Thyroid gland (tissue), 4 donors: ENCODE measurements around the gene MBL2. TPM values are rescaled to one million over a fixed set of nuclear protein-coding genes. Genes with fewer than 3 reads are reported as not detected.

ENCODE experiments used
- DNase-seq, 2 donors: peaks; one replicate each; pipeline ENCODE4 v3.0.0-alpha.2; 2019
- H3K27ac ChIP-seq, 3 donors: fragments of 200-600 bp; sonication (generic); 1 replicate in 2 of 3; 2 replicates in 1 of 3; pipeline ENCODE4 v1.5.1; 2016 to 2019; ENCODE audit warnings: mild to moderate bottlenecking in 1 of 3, moderate library complexity in 1 of 3
- H3K27me3 ChIP-seq: fragments of 200-600 bp; sonication (generic); one replicate; pipeline ENCODE4 v1.5.1; 2019
- H3K36me3 ChIP-seq, 2 donors: fragments of 200-600 bp; sonication (generic); one replicate each; pipeline ENCODE4 v1.5.1; 2016 to 2019
- H3K4me1 ChIP-seq, 2 donors: fragments of 200-600 bp; sonication (generic); one replicate each; pipeline ENCODE4 v1.5.1; 2017 to 2019
- H3K4me3 ChIP-seq, 3 donors: fragments of 200-600 bp; sonication (generic); replicated peaks in 1 of 3; 1 replicate in 2 of 3; 2 replicates in 1 of 3; pipeline ENCODE4 v1.5.1; 2016; ENCODE audit warnings: mild to moderate bottlenecking in 1 of 3
- H3K9me3 ChIP-seq: fragments of 200-600 bp; sonication (generic); one replicate; pipeline ENCODE4 v1.5.1; 2017
- POLR2A ChIP-seq, 2 donors: fragments of 450-650 bp; IDR thresholded peaks; one replicate each; pipeline ENCODE4 v1.6.1; 2017; ENCODE audit warnings: antibody characterized with exemption in 2 of 2, mild to moderate bottlenecking in 2 of 2, moderate library complexity in 1 of 2
- WGBS, 2 donors: methylation state at CpG; one replicate each; pipeline ENCODE4 v1.1.5; 2017; 5-methylcytosine and 5-hydroxymethylcytosine counted together
- intact Hi-C: fragments of 100-400 bp; cut with DNase I; formaldehyde crosslinking; loops from one replicate; pipeline ENCODE4 v1.15.1; 2023
- total RNA-seq, 4 donors: library from RNA; depleted of rRNA; stranded (reverse); fragments of >200 nt; gene quantifications; one replicate each; pipeline ENCODE4 v1.2.3, GENCODE V29; 2016
- TF ChIP-seq, protein P1 (sequence below), 6 experiments: fragments of 200-600 bp in 3 of 6; fragments of 450-650 bp in 3 of 6; sonication (generic) in 3 of 6; IDR thresholded peaks; one replicate each; pipeline ENCODE4 v1.5.1; 2016 to 2019; ENCODE audit warnings: antibody characterized with exemption in 6 of 6, mild to moderate bottlenecking in 2 of 6, inconsistent platforms in 1 of 6, moderate library complexity in 1 of 6

Gene MBL2
- total RNA-seq, 4 donors from 2014 or later = not detected

GRCh38 chr10:52750629-52751028, 22.0 kb downstream of the MBL2 start:
- WGBS, 2 donors = 76 to 85% methylated on average over 1 of the region's 1 CpG
- no peak overlapping the region for H3K27ac ChIP-seq
- H3K36me3 ChIP-seq = no peaks in the 10 kb centered on the region
- intact Hi-C loops = no loop called here
- DNase-seq = no peak
- H3K27me3 ChIP-seq = no peaks in the 10 kb centered on the region
- H3K9me3 ChIP-seq = no peaks in the 10 kb centered on the region
- no peaks in the 10 kb centered on the region for H3K4me1 ChIP-seq
- TF ChIP-seq POLR2A (IDR thresholded peaks at IDR 0.05) = no peak
- TF ChIP-seq, protein P1, sequence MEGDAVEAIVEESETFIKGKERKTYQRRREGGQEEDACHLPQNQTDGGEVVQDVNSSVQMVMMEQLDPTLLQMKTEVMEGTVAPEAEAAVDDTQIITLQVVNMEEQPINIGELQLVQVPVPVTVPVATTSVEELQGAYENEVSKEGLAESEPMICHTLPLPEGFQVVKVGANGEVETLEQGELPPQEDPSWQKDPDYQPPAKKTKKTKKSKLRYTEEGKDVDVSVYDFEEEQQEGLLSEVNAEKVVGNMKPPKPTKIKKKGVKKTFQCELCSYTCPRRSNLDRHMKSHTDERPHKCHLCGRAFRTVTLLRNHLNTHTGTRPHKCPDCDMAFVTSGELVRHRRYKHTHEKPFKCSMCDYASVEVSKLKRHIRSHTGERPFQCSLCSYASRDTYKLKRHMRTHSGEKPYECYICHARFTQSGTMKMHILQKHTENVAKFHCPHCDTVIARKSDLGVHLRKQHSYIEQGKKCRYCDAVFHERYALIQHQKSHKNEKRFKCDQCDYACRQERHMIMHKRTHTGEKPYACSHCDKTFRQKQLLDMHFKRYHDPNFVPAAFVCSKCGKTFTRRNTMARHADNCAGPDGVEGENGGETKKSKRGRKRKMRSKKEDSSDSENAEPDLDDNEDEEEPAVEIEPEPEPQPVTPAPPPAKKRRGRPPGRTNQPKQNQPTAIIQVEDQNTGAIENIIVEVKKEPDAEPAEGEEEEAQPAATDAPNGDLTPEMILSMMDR (IDR thresholded peaks at IDR 0.05) = no peak
- no peak overlapping the region for H3K4me3 ChIP-seq

DNA sequence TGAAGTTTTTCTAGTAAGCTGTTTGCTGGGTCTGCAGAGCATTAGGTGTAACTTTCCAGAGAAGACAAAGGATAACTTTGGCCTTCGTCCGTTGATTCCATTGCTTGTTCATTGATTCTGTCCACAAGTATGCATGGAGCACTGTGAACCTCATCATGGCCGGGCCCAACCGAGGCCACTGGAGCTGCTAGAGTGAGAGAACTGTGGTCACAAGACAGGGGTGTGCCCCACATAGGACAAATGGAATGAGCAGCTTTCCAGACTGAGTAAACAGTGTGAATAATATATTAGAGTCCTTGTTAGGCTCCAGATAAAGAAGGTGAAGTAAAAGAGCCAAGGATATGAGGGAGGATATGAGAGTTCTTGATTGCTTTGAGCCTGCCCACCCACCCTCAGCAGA, 24.9 kb downstream of the MBL2 start:
- Histone ChIP-seq H3K36me3 (no peaks in the 10 kb centered on the region), H3K4me3 (no peak overlapping the region), H3K4me1 (no peaks in the 10 kb centered on the region), H3K27ac (no peak overlapping the region), H3K27me3 (no peaks in the 10 kb centered on the region), H3K9me3 (no peaks in the 10 kb centered on the region)
- DNase-seq = no peak
- TF ChIP-seq, protein P1 (IDR thresholded peaks at IDR 0.05) = no peak
- TF ChIP-seq POLR2A (IDR thresholded peaks at IDR 0.05) = no peak
- intact Hi-C loops = no loop called here
- 88 to 93% methylated on average over 4 of the region's 4 CpGs for WGBS, 2 donors

- Histone ChIP-seq H3K4me3 (no peak overlapping the region), H3K9me3 (no peaks in the 10 kb centered on the region), H3K27me3 (no peaks in the 10 kb centered on the region), H3K4me1 (no peaks in the 10 kb centered on the region), H3K27ac (no peak overlapping the region), H3K36me3 (no peaks in the 10 kb centered on the region)
- DNase-seq = no peak
- intact Hi-C loops = no loop called here
- WGBS, 2 donors = 59 to 96% methylated on average over 5 of the region's 5 CpGs
- no peak for TF ChIP-seq POLR2A (IDR thresholded peaks at IDR 0.05)
- TF ChIP-seq, protein P1 (IDR thresholded peaks at IDR 0.05) = no peak
Measured at GRCh38 chr10:52746169-52746568, 26.4 kb downstream of the MBL2 start.

GRCh38 chr10:52744057-52744805, 28.4 kb downstream of the MBL2 start:
- H3K36me3 ChIP-seq = no peaks in the 10 kb centered on the region
- H3K9me3 ChIP-seq = no peaks in the 10 kb centered on the region
- no peaks in the 10 kb centered on the region for H3K27me3 ChIP-seq
- H3K4me3 ChIP-seq = no peak overlapping the region
- no peak for DNase-seq
- no peak overlapping the region for H3K27ac ChIP-seq
- TF ChIP-seq, protein P1 (IDR thresholded peaks at IDR 0.05) = no peak
- no peak for TF ChIP-seq POLR2A (IDR thresholded peaks at IDR 0.05)
- intact Hi-C loops = no loop called here
- H3K4me1 ChIP-seq = no peaks in the 10 kb centered on the region
- 60 to 76% methylated on average over 8 of the region's 8 CpGs for WGBS, 2 donors

- Histone ChIP-seq H3K27ac (no peak overlapping the region), H3K36me3 (no peaks in the 10 kb centered on the region), H3K4me1 (no peaks in the 10 kb centered on the region), H3K4me3 (no peak overlapping the region), H3K9me3 (no peaks in the 10 kb centered on the region), H3K27me3 (no peaks in the 10 kb centered on the region)
- no peak for DNase-seq
- intact Hi-C loops = no loop called here
- TF ChIP-seq POLR2A (IDR thresholded peaks at IDR 0.05) = no peak
- TF ChIP-seq, protein P1 (IDR thresholded peaks at IDR 0.05) = no peak
- WGBS, 2 donors = 61 to 76% methylated on average over 3 of the region's 3 CpGs
Measured at GRCh38 chr10:52742731-52743130, 29.9 kb downstream of the MBL2 start.
